HCT116 (cell line): ENCODE measurements around the gene ZNF474. TPM values are rescaled to one million over a fixed set of nuclear protein-coding genes. Genes with fewer than 3 reads are reported as not detected.

Experiments
- ATAC-seq: fragments of 200-7000 bp; cut with Tn5 transposase; 2 replicates; pipeline ENCODE4 v1.9.1; 2020; ENCODE audit warnings: mild to moderate bottlenecking, moderate library complexity
- BruUV-seq: library from RNA; stranded (reverse); fragments of 400-500 nt; replicated peaks from 2 replicates; lab custom pipeline; 2021; lab: Mats Ljungman, UMichigan
- CTCF ChIA-PET: fragments of 300-600 bp; sonication (Branson Sonifier 250); formaldehyde crosslinking; loops from one replicate; lab custom pipeline; 2021; ENCODE audit warnings: antibody characterized with exemption; lab: Charles Lee
- POLR2A ChIA-PET: fragments of 300-600, 350-600 bp; sonication (Branson Sonifier 250); formaldehyde crosslinking; loops from one replicate; lab custom pipeline; 2021; ENCODE audit warnings: antibody characterized with exemption; lab: Charles Lee
- RAD21 ChIA-PET, 2 experiments: fragments of 300-600 bp; sonication (Branson Sonifier 250); formaldehyde crosslinking; loops; one replicate each; lab custom pipeline; 2023; ENCODE audit warnings: low total read pairs in 2 of 2; ENCODE audit not compliant: uncharacterized antibody in 2 of 2, unreplicated experiment in 2 of 2, low non-redundant PET in 1 of 2; lab: Charles Lee
- DNase-seq: peaks from one replicate; pipeline ENCODE4 v3.0.0-alpha.2; 2010; ENCODE audit warnings: low read depth, low spot score
- H2AFZ ChIP-seq: fragments of 200-600 bp; shearing (Covaris generic), sonication (generic); 2 replicates; pipeline ENCODE4 v1.6.1; 2017; ENCODE audit warnings: low read depth, mixed run types, mixed read lengths, antibody characterized with exemption, low read length; ENCODE audit not compliant: poor library complexity, severe bottlenecking
- H3K27ac ChIP-seq: 2 replicates; pipeline ENCODE4 v1.5.1; 2012; ENCODE audit warnings: low read depth, low read length
- H3K27me3 ChIP-seq: fragments of 200-600 bp; sonication (generic); 2 replicates; pipeline ENCODE4 v1.6.1; 2016; ENCODE audit warnings: mixed run types, low read length, mixed read lengths; ENCODE audit not compliant: insufficient read depth
- H3K36me3 ChIP-seq, 2 experiments: fragments of 200-500 bp in 1 of 2; fragments of 200-600 bp in 1 of 2; sonication (Bioruptor generic) in 1 of 2; sonication (generic) in 1 of 2; 2 replicates each; pipeline versions ENCODE4 v1.5.1 to v1.6.1; 2014 to 2016; ENCODE audit warnings: low read length in 2 of 2, inconsistent platforms in 1 of 2, mixed read lengths in 1 of 2, mixed run types in 1 of 2; ENCODE audit not compliant: insufficient read depth in 2 of 2, control insufficient read depth in 1 of 2
- H3K4me1 ChIP-seq, 2 experiments: fragments of 200-600 bp in 1 of 2; sonication (generic) in 1 of 2; 2 replicates each; pipeline versions ENCODE4 v1.5.1 to v1.6.1; 2012 to 2017; ENCODE audit warnings: low read length in 2 of 2, inconsistent platforms in 1 of 2, mild to moderate bottlenecking in 1 of 2, mixed read lengths in 1 of 2, mixed run types in 1 of 2, moderate library complexity in 1 of 2; ENCODE audit not compliant: insufficient read depth in 2 of 2, control insufficient read depth in 1 of 2
- H3K4me2 ChIP-seq: fragments of 200-600 bp; sonication (generic); 2 replicates; pipeline ENCODE4 v1.6.1; 2017; ENCODE audit warnings: mixed run types, low read length, mixed read lengths
- H3K4me3 ChIP-seq, 2 experiments: fragments of 200-600 bp in 1 of 2; sonication (generic) in 1 of 2; replicated peaks in 1 of 2; 2 replicates each; pipeline ENCODE4 v1.5.1; 2011 to 2016; ENCODE audit warnings: low read length in 2 of 2, control low read depth in 1 of 2, low read depth in 1 of 2, mild to moderate bottlenecking in 1 of 2, mixed read lengths in 1 of 2, mixed run types in 1 of 2
- H3K79me2 ChIP-seq: fragments of 200-600 bp; sonication (generic); 2 replicates; pipeline ENCODE4 v1.6.1; 2017; ENCODE audit warnings: mild to moderate bottlenecking, mixed run types, low read length, moderate library complexity, mixed read lengths; ENCODE audit not compliant: insufficient read depth
- H3K9ac ChIP-seq: fragments of 200-600 bp; sonication (generic); 2 replicates; pipeline ENCODE4 v1.6.1; 2016; ENCODE audit warnings: low read length, mixed read lengths
- H3K9me2 ChIP-seq: fragments of 200-600 bp; sonication (generic), shearing (Covaris generic); 2 replicates; pipeline ENCODE4 v1.6.1; 2017; ENCODE audit warnings: mixed run types, mild to moderate bottlenecking, moderate library complexity; ENCODE audit not compliant: insufficient read depth
- H3K9me3 ChIP-seq, 2 experiments: fragments of 200-500 bp in 1 of 2; fragments of 200-600 bp in 1 of 2; sonication (Bioruptor generic) in 1 of 2; sonication (generic) in 1 of 2; 2 replicates each; pipeline ENCODE4 v1.6.1; 2014 to 2017; ENCODE audit warnings: low read length in 2 of 2, mixed read lengths in 2 of 2, inconsistent platforms in 1 of 2, low read depth in 1 of 2, mild to moderate bottlenecking in 1 of 2, mixed run types in 1 of 2, moderate library complexity in 1 of 2; ENCODE audit not compliant: control insufficient read depth in 1 of 2, insufficient read depth in 1 of 2
- H4K20me1 ChIP-seq: fragments of 200-600 bp; sonication (generic), shearing (Covaris generic); 2 replicates; pipeline ENCODE4 v1.6.1; 2017; ENCODE audit warnings: mixed run types, mild to moderate bottlenecking, moderate library complexity; ENCODE audit not compliant: insufficient read depth
- EGR1 ChIP-seq: IDR thresholded peaks from 2 replicates; pipeline ENCODE4 v1.6.1; 2012; ENCODE audit warnings: low read depth
- ELF1 ChIP-seq: IDR thresholded peaks from 2 replicates; pipeline ENCODE4 v1.6.1; 2012; ENCODE audit warnings: low read depth, borderline replicate concordance
- EZH2 ChIP-seq: fragments of 200-600 bp; sonication (generic); IDR thresholded peaks from 2 replicates; pipeline ENCODE4 v1.6.1; 2017; ENCODE audit warnings: antibody characterized with exemption, mixed run types
- EZH2phosphoT487 ChIP-seq: fragments of 200-600 bp; IDR thresholded peaks from 2 replicates; pipeline ENCODE4 v1.6.1; 2018; ENCODE audit warnings: antibody characterized with exemption, borderline replicate concordance
- POLR2A ChIP-seq: IDR thresholded peaks from 2 replicates; pipeline ENCODE4 v1.7.0; 2011; ENCODE audit warnings: borderline replicate concordance; ENCODE audit not compliant: insufficient read depth, insufficient read length; ENCODE audit errors: extremely low read depth
- POLR2AphosphoS5 ChIP-seq: IDR thresholded peaks from 2 replicates; pipeline ENCODE4 v1.6.1; 2011; ENCODE audit warnings: mild to moderate bottlenecking, low read depth, low read length, moderate library complexity
- RAD21 ChIP-seq: IDR thresholded peaks from 2 replicates; pipeline ENCODE4 v1.6.1; 2012; ENCODE audit warnings: low read depth, mild to moderate bottlenecking
- TCF7L2 ChIP-seq: IDR thresholded peaks from 2 replicates; pipeline ENCODE4 v1.7.0; 2011; ENCODE audit warnings: borderline replicate concordance, inconsistent platforms; ENCODE audit not compliant: insufficient read depth, insufficient read length; ENCODE audit errors: extremely low read depth
- YY1 ChIP-seq: IDR thresholded peaks from 2 replicates; pipeline ENCODE4 v1.6.1; 2011; ENCODE audit warnings: low read length, low read depth, moderate library complexity, mild to moderate bottlenecking; ENCODE audit not compliant: insufficient replicate concordance; ENCODE audit errors: extremely low read depth
- ZNF274 ChIP-seq: fragments of 200-500 bp; sonication (Bioruptor generic); IDR thresholded peaks from 2 replicates; pipeline ENCODE4 v1.6.1; 2014; ENCODE audit warnings: mild to moderate bottlenecking, low read depth, low read length, inconsistent platforms
- intact Hi-C: fragments of 100-400 bp; cut with micrococcal nuclease; formaldehyde crosslinking; loops from 2 replicates; pipeline ENCODE4 v1.10.0; 2022
- total RNA-seq: library from RNA; stranded (reverse); gene quantifications from one replicate; pipeline ENCODE4 v1.2.1, GENCODE V29; 2021; ENCODE audit not compliant: unreplicated experiment
- TF ChIP-seq, protein P1 (sequence below): IDR thresholded peaks from 2 replicates; pipeline ENCODE4 v1.6.1; 2012
- TF ChIP-seq, protein P2 (sequence below), 3 experiments: fragments of 200-600 bp in 1 of 3; sonication (generic) in 1 of 3; IDR thresholded peaks in 2 of 3; conservative IDR thresholded peaks in 1 of 3; 2 replicates each; pipeline ENCODE4 v1.5.1; 2012 to 2017; ENCODE audit warnings: low read depth in 2 of 3, low read length in 2 of 3, antibody characterized with exemption in 1 of 3, borderline replicate concordance in 1 of 3, control low read depth in 1 of 3, mild to moderate bottlenecking in 1 of 3, mixed read lengths in 1 of 3, mixed run types in 1 of 3, moderate library complexity in 1 of 3; ENCODE audit not compliant: insufficient read depth in 1 of 3
- TF ChIP-seq, protein P3 (sequence below): IDR thresholded peaks from 2 replicates; pipeline ENCODE4 v1.6.1; 2011; ENCODE audit warnings: mild to moderate bottlenecking, low read length, moderate library complexity; ENCODE audit not compliant: insufficient replicate concordance; ENCODE audit errors: extremely low read depth

Gene ZNF474
- total RNA-seq, 1 experiment from 2014 or later = 0.37 TPM

DNA sequence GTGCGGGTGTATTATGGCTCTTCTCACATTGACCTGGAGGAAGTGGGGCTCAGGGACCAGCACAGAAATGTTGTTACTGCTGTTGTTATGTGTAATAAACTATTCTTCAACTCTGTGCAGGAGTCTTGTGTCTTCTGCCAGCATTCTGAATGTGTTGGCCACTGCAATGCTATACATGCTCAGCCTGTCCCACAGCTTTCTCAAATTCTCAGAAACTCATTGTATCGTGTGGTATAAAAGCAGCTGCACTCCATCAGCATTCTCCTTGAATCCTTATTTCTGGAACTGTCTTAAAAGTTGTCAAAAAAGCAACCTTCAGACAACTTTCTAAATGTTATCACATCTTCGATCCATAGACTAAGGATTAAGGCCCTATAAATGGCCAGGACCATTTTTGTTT lies 72.0 kb downstream of the ZNF474 start:
- Histone ChIP-seq H3K9ac (no peak overlapping the region), H3K36me3 (no peaks in the 10 kb centered on the region), H3K27ac (no peak overlapping the region), H3K27me3 (no peaks in the 10 kb centered on the region), H3K4me2 (no peak overlapping the region), H2AFZ (no peak overlapping the region), H4K20me1 (no peaks in the 10 kb centered on the region), H3K4me3 (no peak overlapping the region), H3K9me2 (no peaks in the 10 kb centered on the region; the same call in 1 of the 2 replicates), H3K4me1 (no peaks in the 10 kb centered on the region), H3K79me2 (no peaks in the 10 kb centered on the region), H3K9me3 (no peaks in the 10 kb centered on the region)
- ChIA-PET CTCF (no interaction called here), POLR2A (no interaction called here), RAD21 (no interaction called here)
- DNase-seq (no peak), ATAC-seq (no peak)
- TF ChIP-seq EZH2 = no peak
- TF ChIP-seq POLR2AphosphoS5 = no peak
- TF ChIP-seq ELF1 = no peak
- no peak for TF ChIP-seq POLR2A
- no peak for TF ChIP-seq YY1
- TF ChIP-seq TCF7L2 = no peak
- TF ChIP-seq, protein P1, sequence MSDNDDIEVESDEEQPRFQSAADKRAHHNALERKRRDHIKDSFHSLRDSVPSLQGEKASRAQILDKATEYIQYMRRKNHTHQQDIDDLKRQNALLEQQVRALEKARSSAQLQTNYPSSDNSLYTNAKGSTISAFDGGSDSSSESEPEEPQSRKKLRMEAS = no peak
- no peak for TF ChIP-seq ZNF274
- TF ChIP-seq EZH2phosphoT487 = no peak
- TF ChIP-seq RAD21 = no peak
- TF ChIP-seq, protein P2, sequence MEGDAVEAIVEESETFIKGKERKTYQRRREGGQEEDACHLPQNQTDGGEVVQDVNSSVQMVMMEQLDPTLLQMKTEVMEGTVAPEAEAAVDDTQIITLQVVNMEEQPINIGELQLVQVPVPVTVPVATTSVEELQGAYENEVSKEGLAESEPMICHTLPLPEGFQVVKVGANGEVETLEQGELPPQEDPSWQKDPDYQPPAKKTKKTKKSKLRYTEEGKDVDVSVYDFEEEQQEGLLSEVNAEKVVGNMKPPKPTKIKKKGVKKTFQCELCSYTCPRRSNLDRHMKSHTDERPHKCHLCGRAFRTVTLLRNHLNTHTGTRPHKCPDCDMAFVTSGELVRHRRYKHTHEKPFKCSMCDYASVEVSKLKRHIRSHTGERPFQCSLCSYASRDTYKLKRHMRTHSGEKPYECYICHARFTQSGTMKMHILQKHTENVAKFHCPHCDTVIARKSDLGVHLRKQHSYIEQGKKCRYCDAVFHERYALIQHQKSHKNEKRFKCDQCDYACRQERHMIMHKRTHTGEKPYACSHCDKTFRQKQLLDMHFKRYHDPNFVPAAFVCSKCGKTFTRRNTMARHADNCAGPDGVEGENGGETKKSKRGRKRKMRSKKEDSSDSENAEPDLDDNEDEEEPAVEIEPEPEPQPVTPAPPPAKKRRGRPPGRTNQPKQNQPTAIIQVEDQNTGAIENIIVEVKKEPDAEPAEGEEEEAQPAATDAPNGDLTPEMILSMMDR (IDR thresholded peaks at IDR 0.05 in 2 of 3, conservative IDR thresholded peaks at IDR 0.05 in 1 of 3; ENCODE audit: borderline replicate concordance in 1 of 3, insufficient read depth in 1 of 3, low read depth in 2 of 3, low read length in 2 of 3) = no peak
- no peak for TF ChIP-seq EGR1
- TF ChIP-seq, protein P3, sequence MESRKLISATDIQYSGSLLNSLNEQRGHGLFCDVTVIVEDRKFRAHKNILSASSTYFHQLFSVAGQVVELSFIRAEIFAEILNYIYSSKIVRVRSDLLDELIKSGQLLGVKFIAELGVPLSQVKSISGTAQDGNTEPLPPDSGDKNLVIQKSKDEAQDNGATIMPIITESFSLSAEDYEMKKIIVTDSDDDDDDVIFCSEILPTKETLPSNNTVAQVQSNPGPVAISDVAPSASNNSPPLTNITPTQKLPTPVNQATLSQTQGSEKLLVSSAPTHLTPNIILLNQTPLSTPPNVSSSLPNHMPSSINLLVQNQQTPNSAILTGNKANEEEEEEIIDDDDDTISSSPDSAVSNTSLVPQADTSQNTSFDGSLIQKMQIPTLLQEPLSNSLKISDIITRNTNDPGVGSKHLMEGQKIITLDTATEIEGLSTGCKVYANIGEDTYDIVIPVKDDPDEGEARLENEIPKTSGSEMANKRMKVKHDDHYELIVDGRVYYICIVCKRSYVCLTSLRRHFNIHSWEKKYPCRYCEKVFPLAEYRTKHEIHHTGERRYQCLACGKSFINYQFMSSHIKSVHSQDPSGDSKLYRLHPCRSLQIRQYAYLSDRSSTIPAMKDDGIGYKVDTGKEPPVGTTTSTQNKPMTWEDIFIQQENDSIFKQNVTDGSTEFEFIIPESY = no peak
- intact Hi-C loops = no loop called here
- BruUV-seq = no TSS peak
